Activated naive CD4-positive, alpha-beta T cell (primary cell): ENCODE measurements around the gene GRIK3.

Source experiments
- DNase-seq, 4 experiments: peaks; one replicate each; lab custom pipeline; 2025; lab: John Stamatoyannopoulos, UW

GRIK3 gene

DNA sequence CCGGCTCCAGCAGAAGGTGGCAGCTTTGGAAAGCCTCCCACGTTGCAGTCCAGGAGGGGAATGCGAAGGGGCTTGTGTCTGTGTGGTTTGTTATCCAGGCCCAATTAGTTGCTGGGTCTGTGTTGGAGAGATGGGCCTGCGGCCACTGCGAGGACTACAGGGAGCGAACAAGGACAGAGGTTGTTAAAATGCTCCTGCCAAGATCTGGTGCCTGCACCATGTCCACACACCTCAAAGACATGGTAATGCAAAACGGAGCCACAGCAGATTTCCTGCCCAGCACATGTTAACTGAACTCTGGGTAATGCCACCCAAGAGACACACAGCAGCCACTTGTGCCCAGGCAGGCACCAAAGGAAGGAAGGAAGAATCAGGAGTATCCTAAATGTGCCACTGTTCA is 18.6 kb downstream of the GRIK3 start:
- no peak for DNase-seq

DNA sequence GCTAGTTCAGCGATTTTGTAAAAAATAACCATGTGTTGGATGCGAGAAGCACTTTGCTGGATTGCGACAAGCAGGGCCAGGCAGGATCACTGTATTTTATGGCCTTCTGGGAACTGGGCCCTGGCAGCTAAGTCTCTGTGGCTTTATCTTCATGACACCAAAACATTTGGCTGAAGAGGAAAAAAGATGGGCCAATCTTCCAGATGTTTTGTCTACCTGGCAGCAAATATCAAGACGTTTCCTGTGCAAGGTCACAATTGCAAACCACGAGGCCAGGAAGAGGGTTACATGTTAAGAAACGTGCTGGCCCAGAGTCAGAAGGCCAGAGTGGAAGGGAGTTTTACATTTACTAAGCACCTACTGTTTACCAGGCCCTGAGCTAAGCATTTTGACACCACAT is 22.1 kb downstream of the GRIK3 start:
- no peak for DNase-seq

DNA sequence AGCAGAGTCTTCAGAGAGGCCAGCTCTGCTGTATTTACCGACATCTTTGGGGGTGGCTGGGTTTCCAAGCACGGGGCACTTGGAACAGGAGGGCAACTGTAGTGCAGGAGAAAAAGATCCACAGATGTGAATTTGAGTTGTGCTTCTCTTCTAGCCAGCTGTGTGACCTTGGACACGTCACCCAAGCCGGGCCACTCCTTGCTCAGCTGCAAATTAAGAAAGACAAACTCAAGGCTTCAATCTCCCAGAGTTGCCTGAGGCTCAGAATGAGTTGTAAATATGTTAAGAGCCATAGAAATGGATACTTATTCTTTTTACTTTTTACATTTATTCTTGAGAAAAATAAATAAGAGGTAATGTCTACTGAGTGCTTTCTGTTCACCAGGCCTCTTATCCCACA is 24.3 kb downstream of the GRIK3 start:
- no peak for DNase-seq

DNA sequence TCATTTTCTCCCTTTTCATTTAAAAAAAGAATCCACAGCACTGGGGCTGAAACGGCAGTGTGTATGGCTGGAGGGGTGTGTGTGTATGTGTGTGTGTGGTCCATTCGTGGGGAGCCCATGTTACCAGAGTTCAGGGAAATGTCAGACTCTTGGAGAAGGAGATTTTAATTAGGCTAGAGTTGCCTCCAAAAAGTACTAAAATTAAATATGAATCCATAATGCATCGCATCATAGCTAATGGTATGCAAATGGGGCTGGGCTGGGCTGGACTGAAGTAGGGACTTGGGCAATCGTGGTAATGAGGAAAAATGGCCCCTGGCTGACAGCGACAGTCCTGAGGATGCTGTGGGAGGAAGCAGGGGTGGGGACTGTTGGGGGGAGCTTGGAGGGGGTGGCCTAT is 24.8 kb downstream of the GRIK3 start:
- DNase-seq: no peak

DNA sequence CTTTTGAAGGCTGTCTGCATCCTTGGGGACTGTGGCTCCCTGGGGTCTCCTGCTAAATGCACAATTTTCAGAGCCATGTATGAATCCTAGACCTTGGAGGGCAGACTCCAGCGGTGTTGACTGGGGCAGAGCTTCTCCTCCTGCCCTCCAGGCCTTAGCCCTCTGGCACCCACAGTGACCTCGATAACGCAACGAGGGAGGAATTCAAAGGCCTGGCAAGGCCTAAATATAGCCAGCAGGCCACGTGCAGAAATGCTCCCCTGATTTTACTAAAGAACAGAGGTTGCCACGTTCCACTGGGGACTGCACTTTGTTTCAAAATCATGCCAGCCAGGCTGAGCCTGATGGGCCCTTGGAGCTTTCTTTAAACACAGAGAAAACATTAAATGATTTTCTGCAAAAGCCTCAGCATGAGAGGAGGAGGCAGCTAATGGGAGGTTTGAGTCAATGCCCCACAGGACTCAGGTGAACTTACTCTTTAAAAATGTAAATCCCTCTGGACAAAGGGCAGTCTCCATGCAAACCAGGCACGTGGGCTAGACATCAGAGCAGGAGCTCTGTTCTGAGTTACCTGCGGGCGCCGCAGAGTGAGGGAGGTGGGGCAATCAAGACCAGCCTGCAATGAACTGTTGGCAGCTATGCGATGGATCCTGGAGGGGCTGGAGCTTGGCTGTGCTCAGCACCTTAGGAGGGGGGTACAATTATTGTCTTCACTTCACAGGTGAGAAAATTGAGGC is 28.0 kb downstream of the GRIK3 start:
- no peak for DNase-seq

DNA sequence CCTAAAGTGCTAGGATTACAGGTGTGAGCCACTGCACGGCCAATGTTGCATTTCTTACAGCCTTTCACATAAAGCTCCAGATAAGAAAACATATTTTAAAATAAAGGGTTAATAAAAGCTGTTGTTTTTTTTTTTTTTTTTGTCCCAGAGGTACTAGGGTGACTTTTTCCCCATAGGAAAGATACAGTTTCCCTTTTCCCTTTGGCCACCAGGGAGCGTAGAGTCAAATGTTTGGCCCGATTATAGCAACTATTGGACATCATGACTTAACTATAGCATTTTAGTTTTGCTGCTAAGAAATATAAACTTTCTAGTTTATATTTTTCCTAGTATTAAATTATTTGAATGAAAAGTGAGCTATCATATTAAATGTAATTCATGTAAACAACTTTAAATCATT is 31.4 kb downstream of the GRIK3 start:
- DNase-seq: no peak

DNA sequence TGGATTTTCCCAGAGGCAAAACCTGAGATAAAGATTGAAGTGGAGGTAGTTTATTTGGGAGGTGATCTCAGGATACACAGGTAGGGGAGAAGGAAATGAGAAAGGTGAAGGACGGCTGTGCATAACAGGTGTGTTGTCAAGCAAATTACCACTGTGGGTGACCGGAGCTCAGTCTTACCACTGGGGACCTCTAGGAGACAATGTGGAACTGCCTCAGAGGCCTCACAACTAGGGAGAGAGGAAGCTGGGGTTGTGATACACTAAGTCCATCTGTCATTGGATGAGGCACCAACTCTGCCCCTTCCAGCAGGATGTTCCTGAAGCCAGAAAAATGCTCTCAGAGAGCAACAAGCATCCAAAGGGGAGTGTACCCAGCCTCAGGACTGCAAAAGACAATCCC is 32.6 kb downstream of the GRIK3 start:
- no peak for DNase-seq

DNA sequence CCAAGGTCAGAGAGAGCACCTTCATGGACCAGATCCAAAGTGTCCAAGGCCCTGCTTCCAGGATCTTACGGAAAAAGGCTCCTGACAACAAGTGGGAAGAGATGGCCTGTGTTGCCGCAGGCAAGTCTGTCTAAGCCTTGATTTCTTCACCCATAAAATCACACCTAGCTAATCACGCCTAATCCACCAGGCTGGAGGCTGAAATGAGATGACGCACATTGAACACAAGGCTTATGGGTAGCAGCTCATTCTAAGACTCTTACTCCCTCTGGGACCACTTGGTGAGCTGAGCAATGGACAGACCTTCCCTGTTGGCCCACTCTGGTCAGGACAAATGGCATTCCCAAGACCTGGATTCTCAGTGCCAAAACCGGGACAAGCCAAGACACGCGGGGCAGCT is 38.2 kb downstream of the GRIK3 start:
- DNase-seq: no peak

DNA sequence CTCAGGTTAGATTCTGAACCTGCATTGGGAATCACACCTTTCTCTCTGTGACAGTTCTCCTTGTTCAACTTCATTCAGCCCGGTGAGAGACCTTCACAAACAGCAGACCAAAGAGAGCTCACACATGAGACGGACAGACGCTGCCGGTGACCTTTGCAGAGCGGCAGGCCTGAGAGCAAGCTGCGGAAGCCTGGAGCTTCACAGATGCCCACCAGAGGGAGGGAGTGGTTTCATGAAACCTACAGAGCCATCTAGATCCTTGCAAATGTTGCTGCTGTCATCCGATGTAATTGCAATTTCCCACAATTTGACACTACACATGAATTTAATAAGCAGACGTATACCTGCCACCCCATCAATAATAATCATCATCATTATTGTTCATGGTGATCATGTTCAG is 39.4 kb downstream of the GRIK3 start:
- DNase-seq: no peak

DNA sequence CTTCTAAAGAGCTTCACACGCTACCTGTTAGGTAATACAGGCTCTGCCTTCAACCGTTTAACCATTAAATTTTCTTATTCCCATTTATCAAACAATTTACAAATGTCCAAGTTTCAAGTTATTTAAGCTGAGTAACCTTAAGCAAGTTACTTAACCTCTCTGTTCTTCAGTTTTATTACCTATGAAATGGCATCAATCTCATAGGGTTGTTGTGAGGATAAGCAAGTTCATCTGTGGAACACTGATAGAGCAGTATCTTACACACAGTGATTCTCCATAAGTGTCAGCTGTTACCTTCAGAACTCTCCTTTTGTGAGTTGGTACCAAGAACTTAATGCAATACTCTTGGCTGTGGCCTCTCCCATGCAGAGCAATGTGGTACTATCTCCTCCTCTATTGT is 40.0 kb downstream of the GRIK3 start:
- no peak for DNase-seq

DNA sequence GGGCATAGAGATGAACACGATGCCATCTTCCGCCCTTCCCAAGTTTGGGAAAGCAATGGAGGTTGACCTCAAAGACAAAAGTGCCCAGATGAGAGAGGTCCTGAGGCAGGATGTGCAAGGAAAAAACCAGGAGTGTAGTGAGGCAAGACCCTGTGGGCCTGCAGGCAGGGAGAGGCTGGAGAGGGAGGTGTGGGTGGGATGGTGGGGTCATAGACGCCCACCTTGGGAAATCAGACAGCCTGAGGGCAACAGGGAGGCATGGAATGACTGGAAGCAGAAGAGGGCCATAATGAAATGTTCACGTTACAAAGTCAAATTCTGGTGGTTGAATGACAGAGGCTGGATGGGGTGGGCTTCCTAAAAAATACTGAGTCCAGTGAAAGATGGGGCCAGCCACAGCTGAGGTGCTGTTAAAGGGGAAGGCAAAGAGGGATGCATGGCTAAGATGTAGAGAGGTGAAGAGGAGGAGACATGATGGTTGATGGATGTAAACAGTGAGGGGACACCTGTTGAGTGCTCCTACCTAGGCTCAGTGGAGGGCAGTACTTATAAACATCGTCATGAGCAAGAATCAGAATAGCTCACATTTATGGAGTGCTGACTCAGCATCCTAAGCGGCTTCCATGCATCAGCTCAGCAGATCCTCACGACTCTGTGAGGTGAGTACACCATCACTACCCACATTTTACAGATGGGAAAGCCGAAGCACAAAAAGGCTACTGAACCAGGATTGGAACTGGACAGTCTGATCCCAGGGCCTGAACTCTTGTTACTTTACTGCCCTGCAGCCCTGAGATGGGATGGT is 42.0 kb downstream of the GRIK3 start:
- DNase-seq: no peak

DNA sequence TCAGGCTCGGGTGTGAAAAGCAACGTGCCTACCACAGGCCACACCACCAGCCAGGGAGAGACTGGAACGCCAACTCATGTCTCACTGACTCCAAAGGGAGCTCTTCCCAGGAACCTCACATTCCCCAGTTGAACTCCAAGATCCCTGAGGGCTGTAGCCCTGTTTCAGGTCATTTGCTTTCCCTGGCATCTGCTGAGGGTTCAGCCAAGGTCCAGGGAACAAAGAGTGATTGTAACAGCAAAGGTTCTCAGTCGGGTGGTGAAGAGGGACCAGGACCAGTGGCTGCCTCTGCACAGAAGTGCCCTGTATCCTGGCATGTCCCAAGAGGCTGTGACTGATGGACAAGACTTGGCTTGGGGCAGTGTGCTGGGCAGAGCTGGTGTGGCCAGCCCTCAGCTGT is 42.8 kb downstream of the GRIK3 start:
- DNase-seq: no peak

DNA sequence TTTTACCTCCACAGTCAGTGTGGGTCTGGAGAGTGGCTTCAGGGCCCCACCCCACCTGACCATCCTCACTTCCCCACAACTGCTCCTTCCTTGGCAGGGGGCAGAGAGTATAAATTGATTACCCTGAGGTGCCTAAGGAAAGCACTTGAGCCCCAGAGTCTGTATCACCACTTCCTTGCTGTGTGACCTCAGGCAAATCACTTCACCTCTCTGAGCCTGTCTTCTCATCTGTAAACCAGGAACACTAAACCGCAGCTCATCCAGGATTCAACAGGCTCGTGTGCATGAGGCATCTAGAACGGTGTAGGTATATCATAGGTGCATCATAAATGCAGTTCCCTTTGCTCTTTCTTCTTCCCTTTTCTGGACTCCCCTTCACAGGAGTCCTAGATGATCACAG is 43.4 kb downstream of the GRIK3 start:
- DNase-seq: no peak

DNA sequence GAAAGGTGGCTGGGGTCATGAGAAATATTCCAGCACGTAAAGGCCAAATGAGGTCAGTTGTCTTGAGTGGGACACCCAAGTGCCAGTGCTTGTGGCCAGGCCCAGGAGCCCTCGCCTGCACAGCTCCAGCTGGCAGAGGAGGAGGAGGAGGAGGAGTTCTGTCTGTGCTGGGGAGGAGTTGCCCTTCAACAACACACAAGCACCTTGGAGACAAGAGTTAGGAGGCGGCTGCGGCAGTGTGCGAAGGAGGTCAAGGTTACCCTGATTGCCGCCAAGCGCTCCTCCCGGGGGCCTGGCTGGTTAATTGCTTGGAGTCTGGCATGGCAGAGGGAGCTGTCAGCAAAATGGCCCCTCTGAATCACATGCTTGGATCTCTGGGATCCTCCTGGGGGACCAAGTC is 45.1 kb downstream of the GRIK3 start:
- DNase-seq: no peak

DNA sequence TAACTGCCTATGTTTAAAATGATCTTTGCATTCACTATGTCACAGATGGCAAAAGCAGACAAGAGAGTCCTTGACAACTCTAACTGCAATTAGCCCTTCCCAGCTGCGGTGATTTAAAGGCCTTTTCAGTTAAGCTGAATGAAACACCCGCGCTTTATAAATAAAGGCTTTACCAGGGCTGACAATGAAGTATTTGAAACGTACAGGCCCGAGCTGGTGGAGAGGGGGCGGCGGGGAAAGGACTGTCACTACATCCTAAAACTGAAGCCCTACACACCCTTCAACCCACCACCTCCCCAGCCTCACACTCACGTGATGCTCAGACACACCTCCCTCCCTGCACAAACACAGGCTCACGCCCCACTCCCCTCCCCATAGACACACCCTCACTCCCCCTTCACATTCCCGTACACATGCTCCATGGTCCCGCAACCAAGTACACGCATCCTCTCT is 45.5 kb downstream of the GRIK3 start:
- DNase-seq: no peak

DNA sequence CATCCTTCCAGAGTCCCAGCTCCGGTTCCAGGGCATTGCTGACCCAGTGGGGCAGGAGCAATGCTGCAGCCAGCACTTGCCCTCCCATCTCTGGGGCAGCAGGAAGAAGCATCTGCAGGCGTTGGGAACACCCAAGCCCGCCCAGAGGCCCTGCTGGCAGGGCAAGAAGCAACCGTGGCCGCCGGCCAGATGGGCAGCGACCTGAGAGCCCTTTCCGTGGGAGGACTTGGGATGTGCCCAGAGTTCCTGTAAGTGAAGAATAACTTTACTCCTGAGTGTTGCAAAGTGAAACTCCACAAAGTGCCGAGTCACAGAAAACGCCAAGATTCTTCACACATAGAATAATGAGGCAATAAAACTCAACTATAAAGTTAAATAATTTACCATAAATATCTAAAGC is 46.0 kb downstream of the GRIK3 start:
- no peak for DNase-seq

DNA sequence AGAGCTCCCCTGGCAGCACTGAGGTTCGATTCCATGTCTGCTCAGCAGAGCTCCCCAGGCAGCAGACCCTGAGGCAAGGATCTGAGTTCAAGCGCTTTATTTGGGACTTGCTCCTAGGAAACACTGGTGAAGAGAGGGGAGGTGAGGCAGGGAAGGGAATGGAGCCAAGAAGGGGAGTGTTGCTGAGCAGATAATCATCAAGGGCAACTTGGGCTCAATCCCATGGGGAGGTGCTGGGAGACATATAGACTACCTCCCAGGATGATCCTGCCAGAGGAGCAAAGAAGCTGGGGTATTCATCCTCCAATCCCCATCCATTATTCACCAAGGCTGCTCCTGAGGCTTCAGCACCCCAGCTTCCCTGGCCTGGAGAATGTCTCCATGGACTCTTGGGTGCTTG is 47.0 kb downstream of the GRIK3 start:
- DNase-seq: no peak

DNA sequence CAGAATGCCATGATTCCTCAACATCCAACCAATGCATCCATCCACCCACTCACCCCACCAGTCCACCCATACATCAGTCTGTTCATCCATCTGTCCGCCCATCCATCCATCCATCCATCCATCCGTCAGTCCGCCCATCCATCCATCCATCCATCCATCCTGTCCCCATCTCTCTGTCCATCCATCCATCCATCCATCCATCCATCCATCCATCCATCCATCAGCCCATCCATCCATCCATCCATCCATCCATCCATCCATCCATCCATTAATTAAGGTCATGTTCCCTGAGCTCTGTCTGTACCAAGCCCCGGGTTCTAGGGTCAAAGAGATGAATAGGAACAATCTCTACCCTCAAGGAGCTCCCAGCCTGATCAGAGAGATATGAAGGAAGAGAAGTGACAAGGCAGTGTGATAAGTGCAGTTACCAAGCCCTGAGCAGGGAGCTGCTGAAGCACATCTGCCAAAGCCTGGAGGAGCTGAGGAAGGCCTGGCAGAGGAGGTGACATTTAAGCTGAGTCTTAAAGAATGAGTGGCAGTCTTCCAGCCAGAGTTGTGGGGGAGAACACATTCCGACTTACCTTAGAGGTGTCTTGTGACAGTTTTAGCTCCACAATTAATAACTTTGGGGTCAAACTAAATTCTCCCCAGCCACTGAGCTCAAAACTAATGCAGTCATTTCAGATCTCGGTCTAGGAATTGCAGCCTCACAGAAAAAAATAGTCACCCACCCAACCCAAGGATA is 47.9 kb downstream of the GRIK3 start:
- no peak for DNase-seq

DNA sequence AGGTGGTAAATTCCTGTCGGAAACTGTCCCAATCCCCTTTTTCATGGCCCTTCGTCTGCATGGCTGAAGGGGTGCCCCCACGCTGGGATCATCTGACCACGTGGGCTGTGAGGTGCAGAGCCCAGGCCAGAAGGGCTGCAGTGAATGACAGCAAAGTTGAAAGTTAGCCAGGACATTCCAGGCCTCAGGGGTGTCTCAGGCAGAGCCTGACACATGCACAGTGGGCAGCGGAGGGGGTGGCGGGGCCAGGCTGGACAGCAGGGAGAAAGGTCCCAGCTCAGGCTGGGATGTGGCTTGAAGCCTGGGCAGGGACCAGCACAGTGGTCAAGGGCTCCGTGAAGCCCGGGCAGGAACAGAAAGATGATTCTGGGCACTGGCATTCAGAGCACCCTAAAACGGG is 49.6 kb downstream of the GRIK3 start:
- DNase-seq: no peak

DNA sequence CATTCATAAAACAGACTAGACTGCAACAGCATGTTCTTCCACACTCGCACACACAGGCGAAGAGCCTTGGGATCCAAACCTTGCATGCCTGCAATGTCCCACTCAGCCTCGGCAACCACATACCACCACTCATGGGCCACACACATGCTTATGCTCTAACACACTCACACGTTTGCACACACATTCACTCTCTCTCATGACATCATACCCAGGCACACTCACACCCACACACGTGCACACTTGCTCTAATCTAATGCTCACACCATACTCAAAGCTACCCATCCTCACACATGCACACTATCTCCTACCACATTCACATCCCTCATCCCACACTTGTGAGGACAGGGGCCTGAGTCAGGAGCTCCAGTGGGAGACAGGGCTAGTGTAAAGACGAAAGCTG is 50.3 kb downstream of the GRIK3 start:
- no peak for DNase-seq

DNA sequence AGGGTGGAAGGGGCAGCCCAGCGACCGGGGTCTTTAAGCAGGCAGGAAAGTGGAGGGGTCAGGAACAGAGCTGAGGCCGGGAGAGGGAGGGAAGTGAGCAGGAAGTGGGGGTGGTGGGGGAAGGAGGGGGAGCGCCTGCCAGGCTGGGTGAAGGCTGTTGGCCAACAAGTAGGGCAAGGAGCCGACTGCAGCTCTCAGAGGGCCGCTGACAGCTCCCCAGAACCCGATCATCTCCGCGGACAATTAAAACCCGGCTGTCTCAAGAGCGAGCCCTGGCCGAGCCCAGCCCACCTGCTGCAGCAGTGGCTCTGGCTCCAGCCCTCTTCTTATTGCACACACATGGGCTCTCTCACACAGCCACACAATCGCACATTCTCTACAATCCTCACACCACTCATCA is 51.6 kb downstream of the GRIK3 start:
- no peak for DNase-seq

DNA sequence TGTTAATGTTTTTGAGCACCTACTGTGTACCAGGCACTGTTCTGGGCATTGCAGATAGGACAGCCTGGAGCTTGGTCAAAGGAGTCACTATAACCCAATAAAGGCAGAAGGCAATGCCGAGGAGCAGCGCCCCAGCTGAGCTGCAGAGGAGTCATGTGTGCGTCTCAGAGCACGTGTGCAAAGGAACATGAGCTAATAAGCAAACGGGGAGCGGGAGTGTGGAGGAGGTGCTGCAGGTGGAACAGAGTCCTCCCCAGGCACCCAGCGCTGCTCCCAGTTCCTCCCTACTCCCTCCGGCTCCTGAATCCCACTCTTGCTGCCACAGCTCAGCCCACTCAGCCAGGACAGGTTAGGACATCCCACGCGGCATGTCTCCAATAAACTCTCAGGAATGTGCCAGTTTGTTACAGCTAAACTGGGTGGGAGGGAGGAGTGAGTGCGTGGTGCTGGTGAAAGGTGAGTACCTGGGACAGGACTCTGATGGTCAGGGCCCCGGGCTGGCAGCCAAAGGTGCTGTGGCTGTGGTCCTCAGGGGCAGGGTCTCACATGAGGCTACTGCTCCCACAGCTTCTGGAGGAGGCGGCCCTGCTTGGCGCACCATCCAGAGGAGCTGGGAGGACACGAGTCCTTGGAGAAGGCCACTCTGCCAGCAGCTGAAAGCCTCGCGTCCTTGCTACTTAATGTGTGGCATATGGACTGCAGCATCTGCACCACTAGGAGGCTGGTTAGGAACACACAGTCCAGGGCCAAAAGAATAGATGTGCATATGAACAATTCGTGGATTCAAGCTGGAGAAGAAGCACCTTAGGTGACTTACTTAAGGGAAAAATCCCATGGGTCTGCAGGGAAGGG is 52.3 kb downstream of the GRIK3 start:
- no peak for DNase-seq
